GM12864 (cell line): ENCODE data around the gene MTHFD1L.
"Not testable (repeated sequence)": the region's sequence is repeated elsewhere in the genome, so short reads cannot be mapped to it uniquely, and the experiment has no call there.

Source experiments
- DNase-seq: peaks from one replicate; pipeline ENCODE4 v3.0.0-alpha.2; 2011; ENCODE audit warnings: low read depth
- H3K4me3 ChIP-seq: 2 replicates; pipeline ENCODE4 v1.5.1; 2011; ENCODE audit warnings: mild to moderate bottlenecking, low read depth, low read length, control low read depth
- TF ChIP-seq, protein P1 (sequence below): IDR thresholded peaks from 2 replicates; pipeline ENCODE4 v1.5.1; 2011; ENCODE audit warnings: low read depth, mild to moderate bottlenecking, moderate library complexity, low read length, control low read depth, inconsistent platforms; ENCODE audit errors: missing control alignments

The MTHFD1L gene

DNA sequence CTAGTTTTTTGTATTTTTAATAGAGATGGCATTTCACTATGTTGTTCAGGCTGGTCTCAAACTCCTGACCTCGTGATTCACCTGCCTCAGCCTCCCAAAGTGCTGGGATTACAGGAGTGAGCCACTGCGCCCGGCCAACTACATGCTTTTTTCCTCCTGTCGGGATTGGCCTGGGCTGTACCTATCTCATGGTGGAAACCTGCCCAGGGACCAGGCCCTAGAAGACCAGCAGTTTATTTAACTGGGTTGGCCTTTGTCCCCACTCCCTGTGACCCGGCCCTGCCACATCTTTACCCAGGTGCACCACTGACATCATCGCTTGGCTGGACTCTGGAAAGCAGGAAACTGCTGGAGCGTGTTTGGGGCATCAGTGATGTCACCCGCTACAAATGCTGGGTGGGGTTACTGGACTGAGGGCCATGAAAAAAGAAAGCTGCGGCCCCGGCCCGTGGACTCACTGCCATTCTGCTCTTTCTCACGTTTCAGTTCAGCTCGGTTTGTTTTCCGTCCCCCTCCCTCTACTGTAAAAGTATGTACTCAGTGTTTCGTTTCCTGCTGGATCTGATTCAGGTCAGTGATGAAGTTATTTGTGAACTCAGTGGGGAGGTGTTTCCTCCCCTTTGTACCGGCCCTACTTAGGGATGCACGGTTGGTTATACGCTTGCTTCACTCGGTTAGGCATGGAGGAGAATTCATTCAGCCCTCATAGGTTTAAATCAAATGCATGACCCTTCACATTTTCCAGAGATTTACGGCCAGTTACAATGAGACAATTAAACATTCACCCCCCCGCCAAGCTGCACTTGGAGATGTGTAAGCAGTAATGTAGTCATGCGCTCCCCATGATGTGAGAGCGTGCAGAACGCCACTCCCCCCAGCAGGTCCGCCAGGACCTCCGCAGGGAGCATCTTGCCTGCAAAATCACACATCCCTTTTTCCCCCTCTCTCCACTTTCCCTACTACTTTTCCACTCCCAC is 179.3 kb downstream of the MTHFD1L start:
- H3K4me3 ChIP-seq: no peak overlapping the region
- DNase-seq: no peak
- TF ChIP-seq, protein P1, sequence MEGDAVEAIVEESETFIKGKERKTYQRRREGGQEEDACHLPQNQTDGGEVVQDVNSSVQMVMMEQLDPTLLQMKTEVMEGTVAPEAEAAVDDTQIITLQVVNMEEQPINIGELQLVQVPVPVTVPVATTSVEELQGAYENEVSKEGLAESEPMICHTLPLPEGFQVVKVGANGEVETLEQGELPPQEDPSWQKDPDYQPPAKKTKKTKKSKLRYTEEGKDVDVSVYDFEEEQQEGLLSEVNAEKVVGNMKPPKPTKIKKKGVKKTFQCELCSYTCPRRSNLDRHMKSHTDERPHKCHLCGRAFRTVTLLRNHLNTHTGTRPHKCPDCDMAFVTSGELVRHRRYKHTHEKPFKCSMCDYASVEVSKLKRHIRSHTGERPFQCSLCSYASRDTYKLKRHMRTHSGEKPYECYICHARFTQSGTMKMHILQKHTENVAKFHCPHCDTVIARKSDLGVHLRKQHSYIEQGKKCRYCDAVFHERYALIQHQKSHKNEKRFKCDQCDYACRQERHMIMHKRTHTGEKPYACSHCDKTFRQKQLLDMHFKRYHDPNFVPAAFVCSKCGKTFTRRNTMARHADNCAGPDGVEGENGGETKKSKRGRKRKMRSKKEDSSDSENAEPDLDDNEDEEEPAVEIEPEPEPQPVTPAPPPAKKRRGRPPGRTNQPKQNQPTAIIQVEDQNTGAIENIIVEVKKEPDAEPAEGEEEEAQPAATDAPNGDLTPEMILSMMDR: no peak

DNA sequence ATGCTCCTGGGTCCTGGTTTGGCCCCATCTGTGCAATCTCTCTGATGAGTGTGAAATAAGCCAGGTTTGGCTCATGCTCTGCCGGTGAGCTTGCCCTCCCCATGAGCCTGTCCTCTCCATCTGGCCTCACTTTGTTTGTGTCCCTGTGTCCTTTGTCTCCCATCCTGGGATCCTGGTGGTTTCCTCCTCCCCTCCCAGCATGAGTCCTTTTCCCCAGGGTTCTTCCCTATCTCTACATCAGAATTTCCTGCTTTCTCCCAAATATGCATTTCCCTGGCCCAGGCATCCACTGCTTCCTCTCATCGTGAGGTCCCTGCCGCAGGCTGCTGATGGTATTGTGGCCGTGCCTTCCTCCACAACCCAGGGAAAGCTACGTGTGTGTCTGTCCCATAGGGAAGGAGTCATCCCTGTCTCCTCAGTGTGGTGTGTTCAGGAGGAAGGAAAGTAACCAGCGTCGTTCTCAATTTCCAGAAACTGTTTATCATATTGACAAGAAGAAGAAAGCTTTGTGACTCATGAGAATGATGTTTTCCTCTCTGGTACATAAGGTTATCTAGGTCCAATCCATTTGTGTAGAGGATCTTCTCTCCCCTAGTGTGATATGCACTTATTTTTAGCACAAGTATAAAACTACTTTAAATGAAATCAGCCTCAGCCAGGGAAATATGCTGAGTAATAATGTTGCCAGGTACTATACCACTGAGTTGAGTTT is 180.2 kb downstream of the MTHFD1L start:
- DNase-seq, H3K4me3 ChIP-seq: not testable (repeated sequence)

DNA sequence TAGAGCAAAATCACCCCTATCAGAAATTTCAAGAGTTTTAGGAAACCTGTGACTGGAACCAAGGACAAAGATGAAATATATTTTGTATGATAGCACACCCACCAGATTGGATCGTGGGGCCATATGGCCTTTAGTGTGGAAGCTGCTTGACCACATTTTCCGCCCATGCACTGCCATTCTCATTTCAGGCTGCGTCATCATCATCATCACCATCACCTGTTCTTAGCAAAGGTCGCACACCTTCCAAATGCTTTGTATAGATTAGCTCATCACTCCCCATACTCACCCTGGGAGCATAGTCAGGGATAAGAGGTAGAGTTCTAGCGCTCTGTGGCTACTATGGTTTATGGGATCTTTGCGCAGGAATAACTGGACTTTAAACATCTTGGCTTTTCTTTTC is 185.7 kb downstream of the MTHFD1L start:
- DNase-seq: no peak
- TF ChIP-seq, protein P1: no peak
- no peak overlapping the region for H3K4me3 ChIP-seq

DNA sequence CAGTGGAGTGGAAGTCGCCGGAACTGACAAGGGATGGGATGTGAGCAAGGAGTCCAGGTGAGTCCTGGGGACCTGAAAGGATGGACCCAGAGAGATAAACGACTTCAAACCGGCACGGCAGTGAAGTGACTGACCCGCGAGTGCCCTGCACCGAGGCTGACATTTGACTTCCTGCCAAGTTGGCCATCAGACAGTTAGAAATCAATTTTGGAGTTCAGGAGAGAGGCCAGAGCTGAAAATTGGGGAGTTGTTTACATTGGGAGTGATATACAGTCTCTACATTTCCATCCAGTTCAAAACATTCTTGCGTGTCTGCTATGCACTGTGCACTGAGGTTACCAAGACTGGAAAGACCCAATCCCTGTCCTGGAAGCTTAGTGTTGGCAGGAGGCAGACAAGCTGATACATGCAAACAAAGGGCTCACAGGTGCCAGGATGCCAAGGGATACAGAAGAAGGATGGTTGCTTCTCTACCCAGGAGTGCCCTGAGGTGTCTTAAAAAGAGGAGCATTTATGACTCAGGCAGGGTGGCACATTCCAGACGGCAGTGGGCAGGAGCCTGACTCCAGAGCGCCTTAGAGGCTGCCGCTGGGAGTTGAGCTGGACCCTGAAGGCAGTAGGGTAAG is 186.6 kb downstream of the MTHFD1L start:
- H3K4me3 ChIP-seq: no peak overlapping the region
- DNase-seq: no peak
- TF ChIP-seq, protein P1: no peak

DNA sequence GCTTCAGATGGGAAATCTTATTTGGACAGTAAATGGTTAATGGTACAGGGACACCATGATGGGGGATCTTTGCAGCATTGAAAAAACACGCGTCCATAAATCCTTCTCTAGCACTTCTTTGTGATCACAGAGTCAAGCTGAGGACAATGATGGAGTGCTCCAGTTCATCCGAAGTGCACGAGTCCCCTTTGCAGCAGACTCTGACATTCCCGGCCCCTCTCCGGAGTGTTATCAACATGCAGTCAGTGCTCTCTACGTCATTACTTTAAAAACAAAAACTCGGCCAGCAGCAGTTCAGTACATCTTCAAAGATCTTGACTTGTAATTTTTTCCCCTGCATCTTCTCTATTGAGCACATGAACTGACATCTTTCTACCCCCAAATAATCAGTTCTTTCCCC is 188.8 kb downstream of the MTHFD1L start:
- no peak overlapping the region for H3K4me3 ChIP-seq
- no peak for DNase-seq
- TF ChIP-seq, protein P1: no peak

DNA sequence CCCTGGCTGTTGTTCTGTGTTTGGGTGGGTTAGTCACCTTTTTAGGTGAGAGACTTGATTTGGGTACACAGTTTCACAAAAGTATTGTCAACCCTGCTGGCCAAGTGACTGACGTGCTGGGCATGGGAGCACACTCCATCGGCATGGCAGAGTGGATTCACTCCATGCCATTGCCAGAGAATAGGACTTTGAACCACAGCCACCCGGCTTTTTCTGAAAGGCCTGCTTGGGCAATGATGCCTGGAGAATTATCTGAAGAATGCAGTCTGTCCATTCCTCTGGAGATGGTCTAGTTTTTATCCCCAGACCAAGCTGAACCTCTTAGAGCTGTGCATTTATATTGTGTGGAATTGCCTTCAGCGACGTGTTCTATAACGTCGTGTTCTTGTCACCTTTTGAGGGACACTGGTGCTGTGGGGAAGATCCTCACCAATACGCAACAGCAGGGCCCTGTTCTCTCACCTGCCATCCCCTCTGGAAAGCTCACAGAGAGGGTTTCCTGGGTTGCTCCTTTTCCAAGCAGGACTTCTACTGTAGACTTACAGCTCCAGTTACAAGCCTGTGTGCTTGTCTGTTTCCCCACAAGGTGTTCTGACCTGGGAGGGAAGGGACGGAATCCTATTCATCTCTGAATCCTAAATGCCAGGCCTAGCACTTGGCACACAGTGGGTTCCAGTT is 190.9 kb downstream of the MTHFD1L start:
- H3K4me3 ChIP-seq: no peak overlapping the region
- TF ChIP-seq, protein P1: no peak
- no peak for DNase-seq

DNA sequence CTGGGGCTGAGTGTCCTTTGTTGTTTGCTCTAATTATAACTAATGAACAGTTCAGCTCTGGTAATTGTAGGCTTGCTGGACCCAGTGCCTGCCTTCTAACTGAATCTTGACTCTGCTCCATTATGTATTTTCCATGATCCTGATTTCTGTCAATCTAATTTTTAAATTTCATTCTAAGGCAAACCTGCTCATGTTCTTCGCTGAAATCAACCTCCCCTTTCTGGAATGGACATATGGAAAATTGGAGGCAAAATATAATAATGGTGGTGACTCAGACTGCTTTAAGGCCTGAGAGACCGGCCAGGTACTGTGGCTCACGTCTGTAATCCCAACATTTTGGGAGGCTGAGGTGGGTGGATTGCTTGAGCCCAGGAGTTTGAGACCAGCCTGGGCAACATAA is 191.6 kb downstream of the MTHFD1L start:
- TF ChIP-seq, protein P1: no peak
- no peak overlapping the region for H3K4me3 ChIP-seq
- no peak for DNase-seq
